Choroid plexus epithelial cell (primary cell): ENCODE results near the gene ZNRF1.

Experiments
- DNase-seq: peaks from one replicate; pipeline ENCODE4 v3.0.0-alpha.2; 2010; ENCODE audit warnings: low read depth
- H3K4me3 ChIP-seq: 2 replicates; pipeline ENCODE4 v1.5.1; 2011; ENCODE audit warnings: low read depth, mild to moderate bottlenecking, control low read depth, low read length, moderate library complexity
- CTCF ChIP-seq: conservative IDR thresholded peaks from 2 replicates; pipeline ENCODE4 v1.5.1; 2011; ENCODE audit warnings: low read depth, mild to moderate bottlenecking, control low read depth, inconsistent platforms, low read length, moderate library complexity

ZNRF1 gene

GRCh38 chr16:74991268-74991592, 7.6 kb upstream of the ZNRF1 start:
- no peak overlapping the region for H3K4me3 ChIP-seq
- no peak for DNase-seq
- no peak for TF ChIP-seq CTCF

GRCh38 chr16:74991593-74992403, 7.0 kb upstream of the ZNRF1 start:
- DNase-seq = no peak
- H3K4me3 ChIP-seq = no peak overlapping the region
- TF ChIP-seq CTCF = no peak

GRCh38 chr16:74995986-74996385, 2.8 kb upstream of the ZNRF1 start:
- no peak for DNase-seq
- no peak overlapping the region for H3K4me3 ChIP-seq
- TF ChIP-seq CTCF = no peak

- TF ChIP-seq CTCF = no peak
- H3K4me3 ChIP-seq = no peak overlapping the region
- DNase-seq = no peak
Measured at GRCh38 chr16:74997042-74997491, 1.8 kb upstream of the ZNRF1 start.

- TF ChIP-seq CTCF = no peak
- peak; percentile 29 for DNase-seq
- H3K4me3 ChIP-seq = peak overlapping the region; percentile 72
Measured at GRCh38 chr16:74999219-74999608, 390 bp downstream of the ZNRF1 start.

- peak overlapping the region; percentile 72 for H3K4me3 ChIP-seq
- no peak for TF ChIP-seq CTCF
- no peak for DNase-seq
Measured at GRCh38 chr16:74999609-75000480, 1.0 kb downstream of the ZNRF1 start.
